Frontal cortex (tissue), 4 donors: Measurements from ENCODE around the gene PALLD. TPM values are rescaled to one million over a fixed set of nuclear protein-coding genes. Genes with fewer than 3 reads are reported as not detected.

Experiments used
- DNase-seq, 2 donors: peaks; one replicate each; pipeline ENCODE4 v3.0.0; 2012; ENCODE audit warnings: low spot score in 2 of 2
- FAIRE-seq: peaks from 2 replicates; lab custom pipeline; 2012; peaks lifted over from hg19 to GRCh38; lab: Jason Lieb, UNC
- total RNA-seq: library from RNA; depleted of rRNA; stranded (reverse); fragments of >200 nt; gene quantifications from one replicate; pipeline ENCODE4 v1.2.3, GENCODE V29; 2014
- donor health status: control.
- donor health status: control.
- donor health status: control.

PALLD gene
- total RNA-seq, 1 donor from 2014 or later, result 17.1 TPM

GRCh38 chr4:168831919-168832762 lies 335.3 kb downstream of the PALLD start:
- DNase-seq, result peak; percentile 52 to 71
- FAIRE-seq, result no peak

DNA sequence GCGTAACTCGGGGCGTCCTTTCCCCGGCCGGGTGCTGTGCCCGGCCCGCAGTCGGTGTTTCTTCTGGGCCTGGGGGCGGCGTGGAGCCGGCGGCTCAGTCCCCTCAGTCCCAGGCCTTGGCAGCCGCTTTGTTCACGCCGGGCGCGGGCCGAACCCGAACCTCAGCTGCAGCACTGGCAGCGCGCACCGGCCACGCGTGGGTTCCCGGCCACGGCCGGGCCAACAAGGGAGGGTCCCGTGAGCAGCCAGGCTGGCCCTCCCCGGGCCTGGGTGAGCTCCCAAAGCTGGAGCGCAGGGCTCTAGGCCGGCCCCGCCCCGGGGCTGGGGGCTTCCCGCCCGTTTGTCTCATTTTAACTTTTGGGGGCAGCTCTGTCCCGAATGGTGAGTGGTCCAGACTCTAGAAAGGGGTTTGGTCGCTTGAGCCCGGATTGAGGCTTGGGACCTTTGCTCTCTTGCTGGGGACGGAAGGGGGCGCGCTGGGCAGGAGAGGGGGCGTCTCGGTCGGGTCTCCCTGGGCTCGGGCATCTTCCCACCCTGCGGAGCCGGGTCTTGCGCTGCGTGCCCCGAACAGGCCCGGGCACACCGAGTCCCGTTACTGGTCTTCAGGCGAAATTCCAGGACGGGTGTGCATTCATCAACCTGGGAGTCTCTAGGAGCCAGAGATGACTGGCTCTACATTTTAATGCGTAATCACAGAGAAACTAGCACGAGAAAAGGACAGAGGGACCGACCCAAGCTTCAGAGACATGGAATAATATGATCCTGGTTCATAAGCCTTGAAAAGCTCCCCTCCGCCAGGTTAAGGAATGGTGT lies 336.1 kb downstream of the PALLD start:
- DNase-seq, result peak in 1 of 2 donors; percentile 22
- no peak for FAIRE-seq

GRCh38 chr4:168833881-168834280 lies 337.0 kb downstream of the PALLD start:
- FAIRE-seq (no peak), DNase-seq (no peak)

GRCh38 chr4:168835880-168836454 lies 339.1 kb downstream of the PALLD start:
- DNase-seq (no peak), FAIRE-seq (no peak)

DNA sequence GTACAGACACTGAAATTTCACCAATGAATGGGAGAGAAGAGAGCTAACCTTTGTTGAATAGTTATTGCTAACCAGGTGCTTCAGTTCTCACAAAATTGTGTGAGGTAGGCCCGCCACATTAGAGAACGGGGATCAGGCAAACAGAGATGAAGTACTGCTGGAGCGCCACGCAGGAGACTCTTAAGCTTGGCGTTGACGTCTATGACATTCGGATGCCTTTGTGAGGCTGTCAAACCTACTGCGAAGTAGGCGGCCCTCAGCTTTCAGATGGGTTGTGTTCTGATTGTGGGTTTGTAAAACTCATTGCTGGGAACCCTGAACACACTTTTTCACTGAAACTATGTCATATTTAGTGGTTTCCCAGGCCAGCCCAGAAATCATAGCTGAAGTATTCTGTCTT lies 339.6 kb downstream of the PALLD start:
- FAIRE-seq (no peak), DNase-seq (no peak)

DNA sequence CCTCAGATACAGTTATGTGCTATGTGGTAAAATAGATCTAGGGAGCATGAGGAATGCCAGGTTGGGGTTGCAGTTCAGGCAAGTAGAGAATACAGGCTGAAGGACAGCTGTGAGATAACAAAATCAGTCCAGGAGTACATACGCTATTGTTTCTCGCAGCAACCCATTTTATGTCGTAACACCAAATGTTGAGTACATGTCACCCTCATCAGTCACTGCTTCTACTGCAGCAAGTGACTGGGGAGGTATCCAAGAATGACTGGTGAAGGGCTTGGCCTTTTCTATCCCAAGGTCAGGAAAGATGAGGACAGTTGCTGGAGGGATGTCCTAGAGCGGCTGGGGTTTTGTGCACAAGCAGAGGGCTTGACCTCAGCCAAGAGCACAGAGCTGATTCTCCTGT lies 341.1 kb downstream of the PALLD start:
- no peak for FAIRE-seq
- no peak for DNase-seq

DNA sequence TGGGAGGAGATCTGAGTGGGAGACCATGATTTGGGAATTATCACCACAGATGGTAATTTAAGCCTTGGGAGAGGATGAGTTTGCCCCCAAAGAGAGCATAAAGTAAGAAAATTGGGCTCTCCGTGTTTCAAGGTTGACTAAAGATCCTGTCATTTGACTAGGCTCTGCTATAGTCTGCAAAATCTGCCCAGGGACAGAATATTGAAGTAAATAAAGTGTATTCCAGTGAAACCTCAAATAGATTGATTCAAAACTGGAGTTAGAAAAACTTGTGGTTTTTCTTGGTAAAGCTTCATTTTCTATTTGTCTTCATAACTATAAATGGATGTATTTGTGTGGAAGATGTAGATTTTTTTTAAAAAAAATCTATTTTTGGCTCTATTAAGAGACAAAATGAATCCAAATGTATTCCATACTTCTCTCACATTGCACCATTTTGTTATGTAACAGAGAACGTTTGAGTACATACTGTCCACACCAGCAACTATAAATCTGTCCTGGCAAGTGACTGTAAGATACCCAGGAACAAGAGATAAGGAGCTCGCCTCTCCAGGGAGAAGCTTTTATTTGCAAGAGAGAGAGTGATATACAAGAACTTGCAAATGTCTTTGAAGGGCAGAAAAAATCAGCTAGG lies 343.0 kb downstream of the PALLD start:
- no peak for DNase-seq
- no peak for FAIRE-seq

DNA sequence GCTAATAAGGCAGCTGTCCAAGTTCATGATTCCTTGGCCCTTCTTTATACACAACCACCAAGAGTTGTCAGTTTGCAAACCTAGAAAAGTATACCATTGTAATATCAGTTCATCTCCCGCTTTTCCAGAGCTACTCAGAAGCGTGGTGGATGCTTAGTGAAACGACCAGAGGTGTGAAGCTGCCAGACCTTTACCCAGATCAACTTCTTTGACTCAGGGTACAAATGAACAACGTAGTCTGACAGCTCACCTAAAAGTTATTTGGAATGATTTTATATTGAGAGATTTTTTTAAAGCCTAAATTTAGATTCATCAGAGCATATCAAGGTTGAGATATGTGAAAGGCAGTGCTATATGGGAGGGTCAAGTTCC lies 343.5 kb downstream of the PALLD start:
- DNase-seq (no peak), FAIRE-seq (no peak)

DNA sequence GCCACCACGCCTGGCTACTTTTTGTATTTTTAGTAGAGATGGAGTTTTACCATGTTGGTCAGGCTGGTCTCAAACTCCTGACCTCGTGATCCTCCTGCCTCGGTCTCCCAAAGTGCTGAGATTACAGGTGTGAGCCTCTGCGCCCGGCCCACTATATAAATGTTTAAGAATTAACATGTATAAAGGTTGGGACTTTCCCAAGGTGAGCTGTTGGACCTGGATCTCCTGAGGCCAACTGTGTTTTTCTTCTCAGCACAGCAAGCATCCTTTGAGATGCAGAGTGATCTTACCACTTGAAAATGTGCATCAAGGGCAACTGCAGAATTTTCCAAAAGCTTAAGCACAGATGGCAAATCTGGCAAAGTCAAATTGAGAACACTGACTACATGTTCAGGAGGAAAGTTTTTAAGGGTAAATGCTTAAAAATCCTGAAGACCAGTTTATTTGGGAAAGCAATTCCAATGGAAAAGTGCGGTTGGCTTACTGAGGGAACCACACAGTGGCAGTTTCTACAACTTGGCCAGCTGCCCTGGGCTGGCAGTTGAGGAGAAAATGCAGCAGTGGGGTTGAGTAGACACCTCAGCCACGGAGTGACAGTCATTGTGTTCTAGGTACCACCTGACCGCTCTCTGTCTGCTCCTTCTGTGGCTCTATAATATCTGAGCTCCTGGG lies 344.3 kb downstream of the PALLD start:
- FAIRE-seq, result no peak
- DNase-seq, result no peak

GRCh38 chr4:168841672-168842019 lies 344.8 kb downstream of the PALLD start:
- FAIRE-seq, result no peak
- no peak for DNase-seq

- no peak for FAIRE-seq
Observed at GRCh38 chr4:168842186-168842585, 345.3 kb downstream of the PALLD start.

DNA sequence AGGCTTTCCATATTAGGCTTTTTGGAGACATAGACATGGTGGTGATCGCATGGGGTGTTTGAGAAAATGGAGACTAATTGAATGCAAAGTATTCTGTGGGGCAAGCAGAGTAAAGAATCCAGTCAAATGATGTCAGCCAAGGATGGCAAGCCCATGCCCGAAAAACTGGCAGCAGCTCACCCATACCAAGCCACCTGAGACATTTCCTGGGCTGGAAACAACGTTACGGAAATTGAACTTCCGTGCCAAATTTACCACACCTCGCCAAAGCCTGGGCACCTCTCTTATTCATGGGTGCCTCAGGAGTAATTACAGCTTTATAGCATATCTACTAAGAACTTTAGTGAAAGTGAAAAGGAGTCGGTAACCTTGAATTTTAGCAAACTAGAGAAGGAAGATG lies 346.8 kb downstream of the PALLD start:
- no peak for FAIRE-seq
- DNase-seq, result no peak

More at GRCh38 chr4:168842186-168842585, 345.3 kb downstream of the PALLD start:
- DNase-seq, result no peak

GRCh38 chr4:168844353-168845049 lies 347.6 kb downstream of the PALLD start:
- FAIRE-seq (no peak), DNase-seq (no peak)

DNA sequence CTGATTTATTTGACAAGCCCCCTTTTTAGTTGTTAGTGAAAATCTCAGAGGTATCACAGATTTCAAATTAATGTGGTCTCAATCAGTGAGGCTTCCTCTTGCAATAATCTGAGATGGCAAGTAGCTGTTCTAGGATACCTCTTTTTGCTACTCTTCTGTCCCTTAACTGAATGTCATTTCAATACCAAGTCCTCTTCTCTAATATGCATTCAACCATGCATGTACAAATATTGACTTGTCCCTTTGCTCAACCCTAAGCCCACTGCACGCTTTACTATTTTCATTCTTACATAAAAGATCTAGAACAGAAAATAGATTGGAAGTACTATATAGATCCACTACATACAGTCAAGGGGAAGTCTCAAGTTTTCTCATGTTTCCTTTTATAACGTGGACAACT lies 349.0 kb downstream of the PALLD start:
- no peak for FAIRE-seq
- DNase-seq, result no peak

DNA sequence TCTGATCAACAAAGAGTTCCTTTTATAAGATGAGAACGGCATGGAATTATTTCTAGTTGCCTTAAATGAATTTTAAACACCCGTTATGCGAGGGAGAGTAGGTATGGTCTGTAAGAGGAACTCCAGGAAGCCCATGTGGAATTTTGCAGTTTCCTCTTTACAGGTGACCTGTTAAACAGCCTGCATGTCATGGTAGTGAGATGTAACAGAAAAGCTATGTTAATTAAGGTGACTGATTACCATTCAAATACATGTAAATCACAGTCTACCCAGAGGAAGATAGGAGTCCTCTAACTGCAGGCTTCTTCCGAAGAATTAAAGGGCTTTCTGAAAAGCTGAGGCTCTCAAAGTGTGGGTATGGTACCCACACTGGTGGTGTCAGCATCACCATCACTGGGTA lies 349.6 kb downstream of the PALLD start:
- no peak for DNase-seq
- FAIRE-seq, result no peak

GRCh38 chr4:168847771-168848502 lies 351.1 kb downstream of the PALLD start:
- DNase-seq (no peak), FAIRE-seq (no peak)

- DNase-seq, result no peak
- no peak for FAIRE-seq
Observed at GRCh38 chr4:168849030-168849675, 352.3 kb downstream of the PALLD start.

DNA sequence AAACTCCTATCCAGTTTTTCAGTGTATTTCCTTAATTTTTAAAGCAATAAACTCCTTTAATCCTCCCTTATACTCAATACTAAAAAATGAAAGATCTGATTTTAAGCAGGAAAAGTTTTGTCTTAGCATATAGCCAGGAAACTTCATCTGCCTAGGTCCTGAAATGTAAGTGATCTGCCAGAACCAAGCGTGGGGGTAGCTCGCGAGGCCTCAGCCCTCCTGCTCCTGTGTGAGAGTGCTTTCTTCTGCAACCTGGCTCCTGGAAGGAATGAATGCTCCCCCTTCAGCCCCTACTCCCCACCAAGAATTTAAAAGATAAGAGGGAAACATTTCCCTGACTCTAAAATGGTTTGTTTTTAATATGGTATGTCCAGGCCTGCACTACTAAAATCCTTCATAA lies 353.1 kb downstream of the PALLD start:
- FAIRE-seq, result no peak

More for the DNA sequence above, 353.1 kb downstream of the PALLD start:
- no peak for DNase-seq
